ENCODE data around the gene C1orf116.

C1orf116 gene

GRCh38 chr1:207032528-207033017, at the start of gene C1orf116:
Gene C1orf116, minus strand, starts transcription at chr1:207032756. Its CDS starts 5,158 bp downstream, at chr1:207027598.
- no peak within 1 kb of the TSS for H3K27ac ChIP-seq
- no peaks in the 10 kb centered on the region for H3K27me3 ChIP-seq (replicated peaks)
- DNase-seq = no peak
- in situ Hi-C loops (cut with HindIII; ENCODE audit: low pct_ligation_motif_present, low sequenced_read_pairs) = no loop called here
- H3K36me3 ChIP-seq (replicated peaks) = no peaks in the 10 kb centered on the region
- no peak within 1 kb of the TSS for H3K4me3 ChIP-seq (ENCODE audit: low read depth, low read length)
- TF ChIP-seq CTCF (IDR thresholded peaks at IDR 0.05; ENCODE audit: low read depth, low read length, missing control alignments) = no peak

GRCh38 chr1:207081806-207082205, 49.2 kb upstream of the C1orf116 start:
- H3K4me3 ChIP-seq (ENCODE audit: low read depth, low read length) = no peak overlapping the region
- no peaks in the 10 kb centered on the region for H3K36me3 ChIP-seq (replicated peaks)
- no peak for DNase-seq
- no peaks in the 10 kb centered on the region for H3K27me3 ChIP-seq (replicated peaks)
- no peak for TF ChIP-seq CTCF (IDR thresholded peaks at IDR 0.05; ENCODE audit: low read depth, low read length, missing control alignments)
- H3K27ac ChIP-seq = no peak overlapping the region
- in situ Hi-C loops (cut with HindIII; ENCODE audit: low pct_ligation_motif_present, low sequenced_read_pairs) = loop anchor here (25.0 kb wide), 1 partner anchor 330 kb away; no protein-coding TSS in a partner anchor

GRCh38 chr1:207081088-207081487, 48.5 kb upstream of the C1orf116 start:
- Histone ChIP-seq H3K27ac (no peak overlapping the region), H3K36me3 (replicated peaks) (no peaks in the 10 kb centered on the region), H3K4me3 (ENCODE audit: low read depth, low read length) (no peak overlapping the region), H3K27me3 (replicated peaks) (no peaks in the 10 kb centered on the region)
- in situ Hi-C loops (cut with HindIII; ENCODE audit: low pct_ligation_motif_present, low sequenced_read_pairs) = loop anchor here (25.0 kb wide), 1 partner anchor 331 kb away; no protein-coding TSS in a partner anchor
- TF ChIP-seq CTCF (IDR thresholded peaks at IDR 0.05; ENCODE audit: low read depth, low read length, missing control alignments) = no peak
- no peak for DNase-seq

- TF ChIP-seq CTCF (IDR thresholded peaks at IDR 0.05; ENCODE audit: low read depth, low read length, missing control alignments) = no peak
- Histone ChIP-seq H3K36me3 (replicated peaks) (no peaks in the 10 kb centered on the region), H3K27me3 (replicated peaks) (no peaks in the 10 kb centered on the region), H3K4me3 (ENCODE audit: low read depth, low read length) (no peak overlapping the region), H3K27ac (no peak overlapping the region)
- no peak for DNase-seq
- in situ Hi-C loops (cut with HindIII; ENCODE audit: low pct_ligation_motif_present, low sequenced_read_pairs) = loop anchor here (25.0 kb wide), 1 partner anchor 333 kb away; no protein-coding TSS in a partner anchor
These were observed 47.2 kb upstream of the C1orf116 start for GRCh38 chr1:207079706-207080241.

GRCh38 chr1:207078578-207079132, 46.1 kb upstream of the C1orf116 start:
- no peak for TF ChIP-seq CTCF (IDR thresholded peaks at IDR 0.05; ENCODE audit: low read depth, low read length, missing control alignments)
- no peak for DNase-seq
- Histone ChIP-seq H3K27me3 (replicated peaks) (no peaks in the 10 kb centered on the region), H3K4me3 (ENCODE audit: low read depth, low read length) (no peak overlapping the region), H3K27ac (no peak overlapping the region), H3K36me3 (replicated peaks) (no peaks in the 10 kb centered on the region)
- in situ Hi-C loops (cut with HindIII; ENCODE audit: low pct_ligation_motif_present, low sequenced_read_pairs) = loop anchor here (25.0 kb wide), 1 partner anchor 334 kb away; no protein-coding TSS in a partner anchor

Data from brain microvascular endothelial cell (primary cell).